HG02884 (cell line): ENCODE results near the gene MOB1B.
A peak's percentile ranks its signal among the peaks of the same experiment; 100 is the strongest.

Experiments
- ATAC-seq: cut with Tn5 transposase; IDR thresholded peaks from one replicate; pipeline ENCODE4 v1.9.1; 2021; ENCODE audit warnings: mild to moderate bottlenecking, moderate library complexity; ENCODE audit not compliant: unreplicated experiment

The MOB1B gene

DNA sequence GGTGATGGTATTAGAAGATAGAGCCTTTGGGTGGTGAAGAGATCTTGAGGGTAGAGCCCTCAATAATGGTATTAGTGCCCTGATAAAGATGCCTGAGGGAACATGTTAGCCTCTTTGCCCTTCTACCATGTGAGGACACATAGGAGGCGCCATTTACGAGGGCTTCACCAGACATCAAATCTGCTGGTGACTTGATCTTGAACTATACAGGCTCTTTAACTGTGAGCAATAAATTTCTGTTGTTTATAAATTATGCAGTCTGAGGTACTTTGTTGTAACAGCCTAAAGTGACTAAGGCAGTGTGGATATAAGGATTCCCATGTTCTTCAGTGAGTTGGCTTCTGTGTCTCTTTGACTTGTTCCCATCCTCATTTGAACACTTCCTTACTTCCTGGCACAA, 11.8 kb downstream of the MOB1B start:
- ATAC-seq: no peak

DNA sequence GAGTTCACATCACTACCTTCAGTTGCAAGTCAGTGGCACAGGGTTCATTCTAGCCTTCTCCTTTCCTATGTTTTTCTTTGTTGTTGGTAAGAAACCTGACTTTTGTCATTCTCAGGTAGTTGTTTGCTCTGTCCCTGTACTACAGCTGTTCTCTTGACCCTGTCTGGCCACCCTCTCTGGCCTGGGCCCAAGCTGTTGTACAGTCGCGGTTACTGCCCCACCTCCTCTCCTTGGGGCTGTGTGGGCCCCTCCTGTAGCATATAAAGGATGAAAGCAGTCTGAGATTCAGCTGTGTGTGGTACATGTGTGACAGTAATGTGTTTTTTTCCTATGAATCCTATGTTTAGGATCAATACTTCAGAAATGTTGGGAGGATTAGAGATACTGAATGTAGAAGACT, 12.5 kb downstream of the MOB1B start:
- ATAC-seq: no peak

- ATAC-seq: no peak
Observed at GRCh38 chr4:70915036-70915815, 13.1 kb downstream of the MOB1B start.

- ATAC-seq: peak; percentile 63
Observed at GRCh38 chr4:70915874-70916559, 13.8 kb downstream of the MOB1B start.

GRCh38 chr4:70920592-70920991, 18.4 kb downstream of the MOB1B start:
- ATAC-seq: no peak

DNA sequence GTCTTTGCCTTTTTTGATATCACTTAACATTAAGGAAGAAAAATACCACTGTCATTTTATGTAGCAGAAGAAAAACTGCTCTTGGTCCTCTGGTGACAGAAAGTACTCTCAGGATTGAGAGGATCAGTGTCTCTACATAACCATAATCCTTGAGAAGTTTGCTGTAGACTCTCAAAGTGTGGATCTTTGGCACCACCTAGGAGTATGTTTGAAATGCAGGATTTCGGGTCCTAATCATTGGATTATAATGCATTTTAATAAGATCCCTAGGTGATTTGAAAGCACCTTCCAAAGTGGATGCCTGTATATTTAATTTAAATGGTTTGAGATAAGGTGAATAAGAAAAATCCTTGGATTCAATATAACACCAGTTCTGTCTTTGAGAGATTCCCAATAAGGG, 23.2 kb downstream of the MOB1B start:
- no peak for ATAC-seq

DNA sequence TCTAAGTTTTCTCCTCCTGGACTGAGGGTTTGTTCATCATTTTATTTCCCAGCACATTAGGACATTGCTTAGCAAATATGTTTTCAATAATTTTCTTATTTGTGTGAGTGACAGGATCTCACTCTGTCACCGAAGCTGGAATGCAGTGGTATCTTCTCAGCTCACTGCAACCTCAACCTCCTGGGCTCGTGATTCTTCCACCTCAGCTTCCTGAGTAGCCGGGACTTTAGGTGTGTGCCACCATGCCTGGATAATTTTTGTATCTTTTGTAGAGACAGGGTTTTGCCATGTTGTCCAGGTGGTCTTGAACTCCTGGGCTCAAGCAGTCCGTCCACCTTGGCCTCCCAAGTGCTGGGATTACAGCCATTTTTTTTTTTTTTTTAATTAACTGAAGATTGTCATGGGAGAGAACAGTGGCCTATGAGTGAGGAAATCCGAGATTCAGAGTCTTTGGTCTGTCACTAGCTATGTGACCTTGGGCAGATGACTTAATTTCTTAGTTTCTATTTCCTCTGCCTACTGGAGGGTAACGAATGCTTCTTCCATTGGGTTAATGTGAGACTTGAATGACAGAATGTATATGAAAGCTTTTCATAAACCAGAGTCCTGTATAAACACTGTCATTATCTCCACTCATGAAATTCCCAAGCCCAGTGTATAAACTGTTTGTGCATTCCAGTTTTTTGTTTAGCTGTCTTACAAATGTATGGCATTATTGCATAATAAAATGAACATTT, 23.9 kb downstream of the MOB1B start:
- ATAC-seq: peak; percentile 76

DNA sequence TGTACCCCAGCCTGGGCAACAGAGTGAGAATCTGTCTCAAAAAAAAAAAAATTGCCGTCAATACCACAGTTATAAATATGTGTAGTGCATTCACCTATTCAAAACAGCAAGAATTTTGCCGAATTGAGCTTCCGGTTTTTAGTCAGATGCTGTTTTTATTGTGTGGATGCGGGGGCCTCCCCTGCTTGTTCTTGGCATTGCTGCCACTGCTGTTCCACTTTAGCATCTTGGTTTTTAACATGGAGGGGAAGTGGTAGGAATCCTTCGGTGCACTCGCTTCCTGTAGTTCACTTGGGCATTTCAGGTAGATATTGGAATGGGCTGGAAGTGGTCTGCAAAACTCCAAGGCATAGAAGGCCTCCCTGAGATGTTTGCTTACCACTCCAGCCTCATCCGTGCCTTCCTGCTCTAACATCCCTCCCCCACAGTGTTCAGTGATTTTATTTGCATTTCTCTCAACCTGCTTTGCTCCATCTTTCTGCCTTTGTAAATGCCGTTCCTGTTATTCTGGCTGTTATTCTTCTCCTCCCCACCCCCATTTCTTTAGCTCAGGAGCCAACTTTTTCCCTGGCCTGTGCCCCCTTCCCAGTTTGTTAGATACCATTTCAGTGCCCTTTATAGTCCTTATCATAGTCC, 25.5 kb downstream of the MOB1B start:
- peak; percentile 32 for ATAC-seq

- ATAC-seq: no peak
Observed at GRCh38 chr4:70930530-70931256, 28.5 kb downstream of the MOB1B start.

DNA sequence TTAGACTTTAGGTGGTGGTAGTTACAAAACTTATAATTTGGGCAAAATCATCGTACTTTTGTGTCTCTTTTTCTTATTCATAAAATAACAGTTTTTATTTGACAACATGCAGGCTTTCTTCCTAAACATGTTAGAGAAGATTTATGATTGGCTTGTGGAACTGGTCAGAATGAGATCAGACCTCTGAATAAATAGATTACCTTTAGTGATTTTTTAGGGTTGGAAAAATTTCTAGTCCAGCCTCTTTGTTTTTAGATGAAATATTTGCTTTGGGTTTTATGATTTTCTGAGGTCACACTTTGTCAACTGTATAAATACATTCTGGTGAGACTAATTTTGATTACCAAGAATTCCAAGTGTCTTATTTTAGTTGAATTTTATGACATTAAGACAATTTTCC, 29.2 kb downstream of the MOB1B start:
- no peak for ATAC-seq

GRCh38 chr4:70932984-70933383, 30.8 kb downstream of the MOB1B start:
- ATAC-seq: no peak

- no peak for ATAC-seq
Observed at GRCh38 chr4:70935038-70935695, 33.0 kb downstream of the MOB1B start.

DNA sequence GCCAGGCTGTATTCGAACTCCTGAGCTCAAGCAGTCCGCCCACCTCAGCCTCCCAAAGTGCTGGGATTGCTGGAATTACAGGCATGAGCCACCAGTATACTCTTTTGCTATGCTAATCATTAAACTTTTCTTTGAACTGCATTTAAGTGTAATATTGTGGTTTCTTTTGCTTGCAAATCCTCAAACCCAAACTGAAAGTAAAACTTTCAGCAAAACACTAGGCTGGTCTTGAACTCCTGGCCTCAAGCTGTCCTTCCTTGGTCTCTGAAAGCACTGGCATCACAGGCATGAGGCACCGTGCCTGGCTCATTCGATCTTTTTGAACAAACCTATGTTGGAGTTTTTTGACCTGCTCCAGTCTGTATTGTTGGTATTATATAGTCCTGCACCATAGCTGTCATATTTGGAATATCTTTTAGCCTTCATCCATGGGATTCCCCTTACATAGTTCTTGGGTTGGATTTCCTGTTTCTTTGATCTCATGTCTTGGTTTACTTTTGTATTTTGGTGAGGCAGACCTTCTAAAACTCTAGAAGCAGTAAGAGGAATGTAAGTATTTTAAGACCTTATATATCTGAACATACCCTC, 34.1 kb downstream of the MOB1B start:
- ATAC-seq: no peak

DNA sequence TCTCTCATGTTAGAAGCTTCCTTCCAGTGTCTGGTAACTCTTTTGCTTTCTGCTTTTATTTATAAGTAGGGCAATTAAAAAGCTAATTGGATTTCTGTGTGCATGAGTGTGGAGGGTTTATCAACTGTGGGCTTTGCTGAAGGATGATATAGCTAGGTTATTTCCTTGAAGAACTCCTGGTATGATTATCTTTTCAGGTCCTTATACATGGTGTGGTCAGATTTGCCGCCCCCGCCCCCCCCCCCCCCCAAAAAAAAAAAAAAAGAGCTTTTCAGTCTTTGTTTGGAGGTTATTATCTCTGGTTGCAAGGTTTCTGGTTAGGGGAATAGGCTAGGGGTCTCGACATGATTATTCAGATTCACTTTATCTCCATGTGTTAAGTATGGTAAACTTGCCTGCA, 35.9 kb downstream of the MOB1B start:
- ATAC-seq: no peak

DNA sequence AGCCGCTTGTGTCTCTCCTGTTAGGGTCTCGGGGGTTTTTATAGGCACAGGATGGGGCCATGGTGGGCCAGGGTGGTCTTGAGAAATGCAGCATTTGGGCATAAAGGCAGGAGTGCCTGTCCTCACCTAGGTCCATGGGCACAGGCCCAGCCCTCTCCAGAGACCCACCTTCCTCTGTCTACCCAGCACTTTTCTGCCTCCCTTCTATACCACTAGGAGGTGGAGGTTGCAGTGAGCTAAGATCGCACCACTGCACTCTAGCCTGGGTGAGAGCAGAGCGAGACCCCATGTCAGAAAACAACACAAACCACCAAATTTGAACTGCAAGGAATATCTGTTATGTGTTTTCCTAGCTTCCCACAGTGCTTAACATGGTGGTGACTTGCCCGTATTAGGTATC, 38.0 kb downstream of the MOB1B start:
- ATAC-seq: no peak

DNA sequence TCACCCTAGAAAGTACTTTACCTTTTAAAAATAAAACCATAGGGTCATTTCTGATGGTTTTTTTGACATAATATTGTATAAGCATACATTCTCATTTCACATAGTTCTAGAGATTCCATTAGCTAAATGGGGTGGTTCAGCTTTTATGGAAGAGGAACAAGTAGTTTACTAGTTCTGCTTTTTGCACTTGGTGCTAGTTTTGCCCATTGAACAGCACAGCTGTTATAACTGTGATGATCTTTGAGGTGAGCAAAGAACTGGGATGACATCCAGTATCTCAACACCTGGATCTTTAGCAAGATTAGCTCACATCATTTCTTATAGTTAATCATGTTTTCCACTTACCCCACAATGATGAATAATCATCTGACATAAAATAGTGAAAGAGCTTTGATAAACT, 40.9 kb downstream of the MOB1B start:
- peak; percentile 75 for ATAC-seq

GRCh38 chr4:70945046-70945445, 42.9 kb downstream of the MOB1B start:
- ATAC-seq: peak; percentile 44

- no peak for ATAC-seq
Observed at GRCh38 chr4:70945452-70946055, 43.4 kb downstream of the MOB1B start.

GRCh38 chr4:70946939-70947338, 44.8 kb downstream of the MOB1B start:
- no peak for ATAC-seq
